GM21381 (cell line): ENCODE measurements around the gene ZNF331.

Experiments used
- ATAC-seq: cut with Tn5 transposase; IDR thresholded peaks from one replicate; pipeline ENCODE4 v1.9.1; 2021; ENCODE audit warnings: mild to moderate bottlenecking, moderate library complexity; ENCODE audit not compliant: unreplicated experiment

ZNF331 gene

DNA sequence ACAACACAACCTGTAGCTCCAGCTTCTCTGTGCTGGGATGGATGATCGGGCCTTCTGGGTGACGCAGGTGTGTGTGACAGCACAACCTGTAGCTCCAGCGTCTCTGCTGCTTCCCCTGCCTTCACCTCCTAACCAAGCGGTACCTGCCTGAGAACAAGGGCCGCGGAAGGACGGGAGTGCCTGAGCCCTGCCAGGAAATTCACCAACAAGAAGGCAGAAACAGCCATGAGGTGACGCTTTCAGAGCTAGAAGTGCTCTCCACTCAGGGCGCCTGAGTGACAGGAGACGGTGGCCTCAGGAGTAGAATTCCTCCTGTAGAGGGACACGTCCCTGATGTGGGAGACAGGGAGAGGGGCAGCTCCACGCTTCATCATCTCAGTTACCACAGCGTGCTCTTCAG is 17.4 kb downstream of the ZNF331 start:
- ATAC-seq, result no peak

DNA sequence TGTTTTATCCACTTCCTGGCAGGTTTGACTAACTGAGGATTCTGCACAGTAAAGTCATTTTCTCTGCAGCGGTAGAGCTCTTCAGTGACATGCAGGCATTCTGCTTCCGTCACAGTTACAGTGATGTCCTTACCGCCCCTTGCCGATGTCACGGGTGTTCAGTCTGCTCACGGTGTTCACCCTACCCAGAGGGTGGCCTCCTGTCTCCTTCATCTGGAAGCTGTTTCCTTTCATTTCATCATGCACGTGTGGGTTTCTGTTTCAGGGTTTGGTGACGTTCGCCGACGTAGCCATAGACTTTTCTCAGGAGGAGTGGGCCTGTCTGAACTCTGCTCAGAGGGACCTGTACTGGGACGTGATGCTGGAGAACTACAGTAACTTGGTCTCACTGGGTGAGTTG is 33.4 kb downstream of the ZNF331 start:
- ATAC-seq, result no peak

DNA sequence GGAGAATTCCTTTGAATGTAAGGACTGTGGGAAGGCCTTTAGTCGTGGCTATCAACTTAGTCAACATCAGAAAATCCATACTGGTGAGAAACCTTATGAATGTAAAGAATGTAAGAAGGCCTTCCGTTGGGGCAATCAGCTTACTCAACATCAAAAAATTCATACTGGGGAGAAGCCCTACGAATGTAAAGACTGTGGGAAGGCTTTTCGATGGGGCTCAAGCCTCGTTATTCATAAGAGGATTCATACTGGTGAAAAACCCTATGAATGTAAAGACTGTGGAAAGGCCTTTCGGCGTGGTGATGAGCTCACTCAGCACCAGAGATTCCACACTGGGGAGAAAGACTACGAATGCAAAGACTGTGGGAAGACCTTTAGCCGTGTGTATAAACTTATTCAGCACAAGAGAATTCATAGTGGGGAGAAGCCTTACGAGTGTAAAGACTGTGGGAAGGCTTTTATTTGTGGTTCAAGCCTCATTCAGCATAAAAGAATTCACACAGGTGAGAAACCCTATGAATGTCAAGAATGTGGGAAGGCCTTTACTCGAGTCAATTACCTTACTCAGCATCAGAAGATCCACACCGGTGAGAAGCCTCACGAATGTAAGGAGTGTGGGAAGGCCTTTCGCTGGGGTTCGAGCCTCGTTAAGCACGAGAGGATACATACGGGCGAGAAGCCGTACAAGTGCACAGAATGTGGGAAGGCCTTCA is 39.2 kb downstream of the ZNF331 start:
- ATAC-seq, result no peak

DNA sequence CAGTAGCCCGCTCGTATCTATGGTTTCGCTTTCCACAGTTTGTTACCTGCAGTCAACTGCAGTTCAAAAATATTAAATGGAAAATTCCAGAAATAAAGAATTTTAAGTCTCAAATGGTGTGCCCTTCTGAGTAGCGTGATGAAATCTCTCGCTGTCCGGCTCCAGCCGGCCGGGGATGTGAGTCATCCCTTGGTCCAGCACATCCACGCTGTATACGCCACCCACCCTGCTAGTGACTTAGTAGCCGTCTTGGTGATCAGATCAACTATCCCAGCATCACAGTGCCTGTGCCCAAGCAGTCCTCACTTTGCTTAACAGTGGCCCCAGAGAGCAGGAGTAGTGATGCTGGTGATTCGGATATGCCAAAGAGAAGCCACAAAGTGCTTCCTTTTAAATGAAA is 40.0 kb downstream of the ZNF331 start:
- no peak for ATAC-seq

DNA sequence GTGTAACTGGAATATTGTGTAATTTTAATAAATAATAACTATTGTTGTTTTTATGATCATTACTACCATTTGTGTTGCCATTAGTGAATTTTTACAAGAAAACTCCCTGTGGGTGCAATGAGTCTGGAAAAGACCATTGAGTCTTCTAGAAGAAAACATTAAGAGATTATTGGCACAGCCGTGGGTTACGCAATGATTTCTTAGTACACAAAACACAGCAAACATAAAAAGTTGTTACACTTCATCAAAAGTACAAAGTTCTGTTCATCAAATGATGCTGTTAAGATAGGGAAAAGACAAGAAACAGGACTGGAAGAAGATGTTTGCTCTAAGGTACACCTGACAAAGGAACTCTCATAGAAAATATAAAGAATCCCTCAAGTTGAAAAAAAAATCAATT is 41.6 kb downstream of the ZNF331 start:
- ATAC-seq, result no peak

DNA sequence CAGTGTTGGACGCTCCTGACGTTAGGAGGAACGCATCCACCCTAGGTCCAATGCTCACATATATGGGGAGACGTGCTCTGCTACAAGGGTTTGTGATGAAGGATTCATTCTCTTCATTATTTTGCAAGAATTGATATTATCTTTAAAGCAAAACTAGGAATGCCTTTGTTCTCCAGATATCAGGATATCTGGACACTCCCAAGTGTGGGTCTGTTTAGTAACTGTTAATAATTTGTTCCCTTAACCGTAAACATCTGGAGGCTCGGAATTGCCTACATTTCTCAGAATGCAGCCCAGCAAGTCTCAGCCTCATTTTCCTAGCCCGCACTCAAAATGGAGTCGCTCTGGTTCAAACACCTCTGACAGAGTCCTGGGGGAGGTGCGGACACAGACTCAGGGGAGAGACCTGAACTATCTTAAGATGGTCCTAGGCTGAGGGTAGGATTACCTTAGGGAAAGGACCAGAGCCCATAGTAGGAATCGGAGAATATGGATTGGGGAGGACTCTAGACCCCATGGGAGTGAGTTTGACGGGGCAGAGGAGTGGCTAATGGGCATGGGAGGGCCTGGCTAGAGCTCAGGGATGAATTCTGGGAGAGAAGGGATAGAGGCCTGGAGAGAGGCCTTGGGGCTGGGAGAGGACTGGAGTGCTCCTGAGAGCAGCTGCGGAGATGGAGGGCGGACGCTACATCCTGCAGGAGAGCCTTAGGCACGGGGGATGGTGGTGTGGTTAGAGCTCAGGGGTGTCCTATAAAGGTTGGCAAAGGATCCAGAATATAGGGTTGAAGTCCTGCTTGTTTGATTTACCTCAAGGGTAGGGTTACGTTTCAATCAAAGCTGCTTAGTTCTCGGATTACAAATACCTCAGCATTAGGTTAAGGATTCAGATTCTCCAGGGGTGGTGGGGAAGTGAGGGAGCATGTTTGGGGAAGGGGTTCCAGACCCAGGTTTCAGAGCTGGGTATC is 43.2 kb downstream of the ZNF331 start:
- ATAC-seq, result no peak

DNA sequence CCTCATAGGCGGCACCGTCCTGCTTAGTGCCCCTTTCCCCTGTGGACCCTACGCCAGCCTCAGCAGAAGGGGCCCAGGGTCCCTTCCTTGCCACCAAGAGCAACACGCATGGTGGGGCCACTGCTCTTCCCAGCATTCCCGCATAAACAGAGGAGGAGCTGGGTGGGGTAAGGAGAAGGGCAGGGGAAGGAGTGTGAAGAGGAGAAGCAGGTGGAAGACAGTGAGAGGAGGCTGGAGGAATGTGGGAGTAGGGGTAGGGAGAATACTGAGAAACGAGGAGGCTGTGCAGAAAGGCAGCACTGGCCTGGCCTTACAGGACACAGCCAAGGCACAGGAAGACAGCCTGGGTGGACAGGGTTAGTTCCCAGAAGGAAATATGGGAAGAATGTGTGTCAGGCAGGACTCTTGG is 43.9 kb downstream of the ZNF331 start:
- no peak for ATAC-seq

DNA sequence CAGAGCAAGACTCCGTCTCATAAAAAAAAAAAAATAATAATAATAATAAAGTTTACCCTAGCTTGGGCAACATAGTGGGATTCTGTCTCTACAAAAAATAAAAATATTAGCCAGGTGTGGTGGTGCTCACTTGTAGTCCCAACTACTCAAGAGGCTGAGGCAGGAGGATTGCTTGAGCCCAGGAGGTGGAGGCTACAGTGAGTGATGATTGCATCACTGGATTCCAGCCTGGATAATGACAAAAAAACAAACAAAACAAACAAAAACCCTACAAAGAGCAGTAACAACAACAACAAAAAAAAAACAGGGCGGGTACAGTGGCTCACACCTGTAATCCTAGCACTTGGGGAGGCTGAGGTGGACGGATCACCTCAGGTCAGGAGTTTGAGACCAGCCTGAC is 45.2 kb downstream of the ZNF331 start:
- ATAC-seq, result no peak

DNA sequence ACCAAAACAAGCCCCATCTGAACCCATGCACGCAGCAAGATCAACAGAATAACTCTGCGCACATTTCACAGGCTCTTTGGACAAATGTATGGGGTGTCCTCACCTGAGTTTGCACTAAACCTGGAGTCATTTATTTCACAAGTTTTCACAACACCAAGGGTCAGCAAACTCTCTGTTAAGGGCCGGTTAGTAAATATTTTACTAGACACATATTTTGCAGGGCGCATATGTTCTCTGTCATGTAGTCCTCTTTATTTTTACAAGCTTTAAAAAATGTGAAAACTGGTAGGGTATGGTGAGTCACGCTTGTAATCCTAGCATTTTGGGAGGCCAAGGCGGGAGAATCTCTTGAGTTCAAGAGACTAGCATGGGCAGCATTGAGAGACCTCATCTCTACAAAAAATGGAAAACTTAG is 48.3 kb downstream of the ZNF331 start:
- ATAC-seq, result no peak

DNA sequence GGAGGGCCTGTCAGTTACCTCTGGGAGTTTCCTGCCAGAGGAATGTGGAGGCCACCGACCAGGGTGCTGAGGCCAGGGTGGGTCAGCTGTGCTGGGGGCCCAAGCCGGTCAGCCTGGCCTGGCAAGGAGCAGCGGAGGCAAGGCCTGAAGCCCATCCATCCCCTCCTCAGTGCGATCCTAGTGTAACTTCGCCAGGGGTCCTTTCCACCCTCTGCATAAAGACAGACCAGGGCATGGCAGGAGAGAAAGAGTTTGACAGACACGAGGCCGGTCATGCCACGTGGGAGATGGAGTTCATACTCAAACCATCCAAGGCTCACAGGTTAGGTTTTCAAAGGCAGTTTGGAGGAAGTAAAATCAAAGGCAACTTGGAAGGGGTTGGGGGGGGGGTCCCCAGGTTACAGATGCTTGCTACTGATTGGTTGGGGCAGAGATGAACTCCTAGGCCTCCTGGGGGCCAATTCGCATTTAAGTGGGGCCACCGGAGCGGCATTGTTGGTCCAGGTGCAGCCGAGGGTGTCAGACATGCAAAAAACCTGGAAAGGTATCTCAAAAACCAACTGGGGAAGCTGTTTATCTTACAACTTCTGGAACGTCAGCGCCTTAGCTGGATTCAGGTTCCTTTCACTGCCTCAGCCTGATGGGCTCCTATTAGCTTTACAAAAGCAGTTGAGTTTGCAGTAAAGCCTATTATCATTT is 57.0 kb downstream of the ZNF331 start:
- no peak for ATAC-seq

DNA sequence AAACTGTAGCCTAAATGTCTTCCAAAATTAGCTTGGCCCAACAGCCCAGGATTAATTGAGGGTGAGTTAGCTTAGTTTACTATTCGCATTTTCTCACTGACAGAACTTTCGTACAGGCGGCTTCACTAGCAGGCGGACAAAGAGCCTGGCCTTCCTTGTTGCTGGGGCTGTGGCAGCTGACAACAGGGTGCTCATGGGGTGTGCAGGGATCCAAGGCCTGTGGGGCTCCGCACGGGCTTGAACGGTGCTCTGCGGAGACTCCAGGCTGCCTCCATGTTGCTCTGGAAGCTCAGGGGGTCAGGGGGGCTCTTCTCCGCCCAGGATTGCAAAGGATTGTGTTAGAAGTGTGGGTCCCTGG is 57.5 kb downstream of the ZNF331 start:
- ATAC-seq, result no peak

DNA sequence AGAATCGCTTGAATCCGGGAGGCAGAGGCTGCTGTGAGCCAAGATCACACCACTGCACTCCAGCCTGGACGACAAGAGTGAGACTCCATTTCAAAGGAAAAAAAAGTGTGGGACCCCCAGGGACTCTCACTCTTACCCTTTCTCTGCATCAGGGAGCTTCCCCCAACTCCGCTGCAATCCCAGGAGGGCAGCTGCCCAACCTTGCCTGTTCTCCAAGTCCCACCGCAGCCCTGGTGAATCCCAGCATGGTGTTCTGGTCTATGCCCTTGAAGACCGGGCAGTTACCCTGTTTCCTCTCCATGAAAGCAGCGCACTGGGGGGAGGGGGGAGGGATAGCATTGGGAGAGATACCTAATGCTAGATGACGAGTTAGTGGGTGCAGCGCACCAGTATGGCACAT is 58.1 kb downstream of the ZNF331 start:
- ATAC-seq, result no peak

DNA sequence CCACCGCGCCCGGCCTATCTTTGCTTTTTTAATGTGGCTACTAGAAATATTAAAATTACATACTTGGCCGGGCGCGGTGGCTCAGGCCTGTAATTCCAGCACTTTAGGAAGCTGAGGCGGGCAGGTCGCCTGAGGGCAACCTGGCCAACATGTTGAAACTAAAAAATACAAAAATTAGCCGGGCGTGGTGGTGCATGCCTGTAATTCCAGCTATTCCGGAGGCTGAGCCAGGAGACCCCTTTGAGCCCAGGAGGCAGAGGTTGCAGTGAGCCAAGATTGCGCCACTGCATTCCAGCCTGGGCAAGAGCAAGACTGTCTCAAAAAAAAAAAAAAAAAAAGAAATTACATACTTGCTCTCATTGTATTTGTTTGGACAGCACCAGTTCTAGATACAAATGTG is 59.1 kb downstream of the ZNF331 start:
- no peak for ATAC-seq

DNA sequence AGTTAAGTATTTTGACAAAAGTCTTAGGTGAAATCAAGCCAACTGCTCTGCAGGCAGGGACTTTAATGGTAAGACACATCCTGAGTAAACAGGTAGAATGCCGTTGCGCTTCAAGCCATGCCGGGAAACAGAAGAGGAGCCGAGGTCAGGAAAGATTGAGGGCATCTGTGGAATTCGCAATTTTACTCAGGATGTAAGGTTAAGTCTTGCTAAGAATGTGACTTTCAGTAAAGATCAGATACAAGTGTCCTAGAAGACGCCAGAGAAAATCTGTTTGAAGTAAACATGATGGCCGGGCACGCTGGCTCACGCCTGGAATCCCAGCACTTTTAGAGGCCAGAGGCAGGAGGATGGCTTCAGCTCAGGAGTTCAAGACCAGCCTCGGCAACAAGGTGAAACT is 60.4 kb downstream of the ZNF331 start:
- ATAC-seq, result no peak

DNA sequence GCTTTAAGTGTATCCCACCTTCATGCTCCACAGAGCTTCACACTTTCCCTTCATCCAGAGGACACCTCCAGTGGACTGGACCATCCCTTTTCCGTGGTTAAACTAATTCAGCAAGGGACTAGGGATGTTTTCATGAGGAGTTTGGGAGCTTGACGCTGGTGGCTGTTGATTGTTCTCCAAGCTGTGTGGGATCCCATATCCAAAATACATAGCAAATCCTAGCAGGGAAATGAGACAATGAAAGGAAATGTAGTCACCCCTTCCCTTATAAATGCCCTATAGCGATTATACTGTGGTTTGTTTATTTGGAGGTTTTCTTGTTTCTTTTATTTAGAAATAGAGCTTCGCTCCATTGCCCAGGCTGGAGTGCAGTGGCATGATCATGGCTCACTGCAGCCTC is 62.3 kb downstream of the ZNF331 start:
- no peak for ATAC-seq

DNA sequence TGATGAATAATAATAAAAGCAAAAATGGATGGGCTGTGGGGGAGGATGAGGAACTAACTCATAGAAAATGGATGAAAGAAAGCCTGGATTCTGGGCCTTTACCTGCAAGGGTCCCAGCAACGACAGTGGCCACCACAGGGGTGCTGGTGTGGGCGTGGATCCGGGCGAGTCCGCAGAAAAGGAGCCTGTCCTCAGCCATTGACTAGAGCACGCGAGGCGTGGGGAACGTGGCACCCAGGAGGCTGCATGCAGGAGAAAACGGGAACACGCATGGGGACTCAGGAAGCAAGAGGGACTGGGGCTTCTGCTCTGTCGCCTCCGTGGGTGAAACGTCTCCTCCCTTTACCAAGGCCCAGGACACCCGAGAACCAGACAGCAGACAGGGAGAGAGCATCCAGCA is 68.1 kb downstream of the ZNF331 start:
- ATAC-seq, result no peak

DNA sequence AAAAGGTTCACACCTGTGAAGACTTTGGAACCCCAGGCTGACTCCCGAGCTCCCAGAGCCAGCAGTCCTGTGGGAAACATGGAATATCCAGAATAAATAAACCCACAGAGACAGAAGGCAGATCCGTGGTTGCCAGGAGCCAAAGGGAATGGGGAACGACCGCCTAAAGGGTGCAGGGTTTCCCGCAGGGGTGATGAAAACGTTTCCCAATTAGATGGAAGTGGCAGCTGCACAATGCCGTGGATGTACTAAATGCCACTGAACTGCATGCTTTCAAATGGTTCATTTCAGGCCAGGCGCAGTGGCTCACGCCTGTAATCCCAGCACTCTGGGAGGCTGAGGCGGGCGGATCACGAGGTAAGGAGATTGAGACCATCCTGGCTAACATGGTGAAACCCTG is 70.4 kb downstream of the ZNF331 start:
- ATAC-seq, result no peak

DNA sequence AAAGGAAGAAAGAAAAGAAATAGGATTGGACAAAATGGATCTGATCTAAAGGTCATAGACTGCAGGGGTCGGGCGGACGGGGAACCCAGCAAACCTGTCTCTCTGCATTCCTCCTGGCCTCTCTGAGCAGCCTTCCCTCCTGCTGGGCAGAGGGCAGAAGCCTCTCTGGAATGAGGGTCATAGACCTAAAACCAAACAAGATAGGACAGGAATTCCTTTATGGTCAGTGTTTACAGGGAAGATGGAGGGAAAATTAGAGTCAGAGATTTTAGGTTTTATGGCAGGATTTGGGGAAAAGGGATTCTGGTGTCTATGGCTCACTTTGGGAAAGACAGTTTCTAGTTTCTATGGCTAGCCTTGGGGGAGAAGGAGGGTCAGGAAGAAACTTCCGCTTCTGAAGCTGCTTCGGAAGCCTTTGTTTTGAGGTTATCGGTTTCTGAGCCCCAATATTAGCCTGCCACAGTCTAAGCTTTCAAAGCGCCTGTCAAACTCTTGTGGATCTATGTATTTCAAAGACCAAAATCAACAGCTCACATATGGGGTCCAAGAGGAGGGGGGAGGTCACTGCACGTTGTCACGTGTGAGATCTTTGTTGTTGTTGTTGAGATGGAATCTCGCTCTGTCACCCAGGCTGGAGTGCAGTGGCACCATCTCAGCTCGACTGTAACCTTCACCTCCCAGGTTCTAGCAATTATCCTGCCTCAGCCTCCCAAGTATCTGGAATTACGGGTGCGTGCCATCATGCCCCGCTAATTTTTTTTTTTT is 75.0 kb downstream of the ZNF331 start:
- ATAC-seq, result no peak

DNA sequence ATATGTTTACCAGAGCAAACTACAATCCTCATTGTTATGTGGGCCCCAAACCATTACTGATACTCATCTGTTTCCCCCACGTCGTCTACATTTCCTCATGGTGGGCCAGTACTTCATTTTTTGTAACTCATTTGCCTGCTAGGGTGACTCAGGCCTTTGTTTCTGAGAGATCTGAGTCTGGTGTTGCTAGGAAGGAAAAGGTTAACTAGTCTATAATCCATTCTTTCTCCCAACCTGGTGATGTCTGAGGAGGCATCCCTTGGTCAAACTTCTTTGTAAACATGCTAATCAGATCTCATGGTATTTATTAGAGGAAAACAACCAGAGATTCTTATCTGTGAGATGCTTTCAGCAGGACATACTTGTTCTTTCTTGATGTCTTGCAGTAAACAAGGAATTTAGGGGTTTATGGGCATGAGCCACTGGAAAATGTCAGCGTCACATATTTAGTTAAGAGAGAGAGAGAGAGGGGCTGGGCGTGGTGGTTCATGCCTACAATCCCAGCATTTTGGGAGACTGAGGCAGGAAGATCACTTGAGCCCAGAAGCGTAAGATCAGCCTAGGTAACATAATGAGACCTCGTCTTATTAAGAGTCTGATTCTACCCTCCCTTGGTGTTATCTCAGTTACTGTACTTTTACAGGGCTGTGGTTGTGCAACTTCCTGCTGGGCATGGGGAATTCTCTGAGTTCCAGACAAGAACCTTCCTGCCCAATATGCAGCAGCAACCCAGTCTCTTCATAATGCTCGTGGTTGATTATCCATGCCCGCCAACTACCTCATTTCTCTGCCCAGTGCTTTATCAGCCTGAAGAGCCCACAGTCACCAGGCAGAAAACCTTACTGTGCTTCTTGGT is 84.2 kb downstream of the ZNF331 start:
- ATAC-seq, result no peak
